ENCODE results near the gene ADRB2. TPM values are rescaled to one million over a fixed set of nuclear protein-coding genes. Genes with fewer than 3 reads are reported as not detected.

Gene ADRB2
- total RNA-seq, 1 donor from 2014 or later: 0.83 TPM

DNA sequence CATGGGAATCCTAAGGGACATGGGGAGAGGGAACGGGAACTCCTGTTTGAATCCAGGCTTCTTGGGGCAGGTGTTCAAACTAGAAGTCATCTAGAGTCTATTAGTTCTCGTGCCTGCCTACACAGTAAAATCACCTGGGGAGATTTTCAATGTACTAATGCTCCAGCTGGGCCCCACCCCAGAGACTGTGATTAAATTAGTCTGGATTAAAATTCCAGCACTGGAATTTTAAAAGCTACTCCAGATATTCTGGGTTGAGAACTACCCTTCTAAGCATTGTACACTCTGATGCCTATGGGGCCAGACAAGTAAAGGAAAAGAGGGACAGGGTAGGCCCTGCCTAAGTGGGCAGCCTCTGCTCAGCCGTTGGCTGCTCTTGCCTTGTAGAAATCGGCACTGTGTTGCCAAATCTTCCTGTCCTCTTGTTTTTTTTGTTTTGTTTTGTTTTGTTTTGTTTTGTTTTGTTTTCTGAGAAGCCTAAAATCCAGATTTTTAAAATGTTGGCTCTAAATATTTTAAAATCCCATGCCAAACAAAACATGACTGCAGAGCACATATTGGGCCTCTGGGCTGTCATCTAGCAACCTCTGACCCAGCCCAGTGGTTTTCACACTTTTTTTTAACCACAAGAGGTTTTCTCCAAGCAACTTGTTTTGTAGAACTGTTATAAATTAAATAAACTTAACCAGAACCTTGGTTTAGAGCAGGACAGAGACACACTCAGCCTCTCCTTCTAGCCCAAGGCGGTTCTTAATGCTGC, 29.0 kb downstream of the ADRB2 start:
- peak overlapping the region; percentile 12 for H3K4me3 Mint-ChIP-seq
- peaks cover 22% of the 10 kb centered on the region for H3K27me3 Mint-ChIP-seq (ENCODE audit: insufficient read depth)
- H3K27ac Mint-ChIP-seq: no peak overlapping the region
- H3K36me3 Mint-ChIP-seq (ENCODE audit: low read depth): no peaks in the 10 kb centered on the region
- intact Hi-C loops (cut with micrococcal nuclease): no loop called here
- peak; percentile 8 for DNase-seq (ENCODE audit: low spot score)
- H3K9me3 Mint-ChIP-seq: no peaks in the 10 kb centered on the region
- H3K4me1 Mint-ChIP-seq (ENCODE audit: low read depth): peaks cover 34% of the 10 kb centered on the region

DNA sequence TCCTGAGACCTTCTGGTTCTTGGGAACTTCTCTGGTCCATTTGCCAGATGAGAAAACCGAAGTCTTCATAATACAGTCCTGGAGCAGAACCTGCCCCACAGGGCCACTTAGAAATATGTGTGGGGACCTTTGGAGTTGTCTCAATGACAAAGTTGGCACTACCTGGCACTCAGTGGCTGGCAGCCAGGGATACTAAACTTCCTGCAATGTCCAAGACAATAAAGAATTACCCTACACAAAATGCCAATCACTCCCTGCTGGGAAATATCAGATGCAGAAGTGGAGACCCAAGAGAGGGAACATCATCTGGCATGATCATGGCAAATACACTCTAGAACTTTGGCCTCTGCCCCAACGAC, 29.6 kb downstream of the ADRB2 start:
- H3K27me3 Mint-ChIP-seq (ENCODE audit: insufficient read depth): peaks cover 22% of the 10 kb centered on the region
- peaks cover 34% of the 10 kb centered on the region for H3K4me1 Mint-ChIP-seq (ENCODE audit: low read depth)
- no peak overlapping the region for H3K4me3 Mint-ChIP-seq
- no peak overlapping the region for H3K27ac Mint-ChIP-seq
- intact Hi-C loops (cut with micrococcal nuclease): no loop called here
- H3K9me3 Mint-ChIP-seq: no peaks in the 10 kb centered on the region
- H3K36me3 Mint-ChIP-seq (ENCODE audit: low read depth): no peaks in the 10 kb centered on the region
- DNase-seq (ENCODE audit: low spot score): no peak

DNA sequence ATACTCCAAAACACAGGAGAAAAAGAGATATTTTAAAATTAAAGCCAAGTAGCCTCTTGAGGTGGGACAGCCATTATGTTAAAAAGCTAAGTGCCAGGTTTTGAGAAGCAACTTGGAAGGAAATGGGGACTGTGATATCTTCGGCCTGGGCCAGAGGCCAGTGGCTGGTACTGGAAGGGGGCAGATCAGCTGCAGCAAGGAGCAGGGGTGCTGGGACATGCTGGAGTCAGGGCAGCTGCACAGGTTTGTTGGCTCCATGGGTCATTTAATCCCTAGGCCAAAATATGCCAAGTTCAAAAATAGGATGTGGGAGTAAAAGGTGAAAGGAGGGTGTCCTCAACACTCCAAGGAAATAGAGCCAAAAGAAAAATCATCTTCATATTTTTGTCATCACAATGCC, 30.0 kb downstream of the ADRB2 start:
- Mint-ChIP-seq H3K27ac (no peak overlapping the region), H3K36me3 (ENCODE audit: low read depth) (no peaks in the 10 kb centered on the region), H3K4me3 (no peak overlapping the region), H3K27me3 (ENCODE audit: insufficient read depth) (peaks cover 20% of the 10 kb centered on the region), H3K9me3 (no peaks in the 10 kb centered on the region), H3K4me1 (ENCODE audit: low read depth) (peaks cover 34% of the 10 kb centered on the region)
- intact Hi-C loops (cut with micrococcal nuclease): no loop called here
- no peak for DNase-seq (ENCODE audit: low spot score)

DNA sequence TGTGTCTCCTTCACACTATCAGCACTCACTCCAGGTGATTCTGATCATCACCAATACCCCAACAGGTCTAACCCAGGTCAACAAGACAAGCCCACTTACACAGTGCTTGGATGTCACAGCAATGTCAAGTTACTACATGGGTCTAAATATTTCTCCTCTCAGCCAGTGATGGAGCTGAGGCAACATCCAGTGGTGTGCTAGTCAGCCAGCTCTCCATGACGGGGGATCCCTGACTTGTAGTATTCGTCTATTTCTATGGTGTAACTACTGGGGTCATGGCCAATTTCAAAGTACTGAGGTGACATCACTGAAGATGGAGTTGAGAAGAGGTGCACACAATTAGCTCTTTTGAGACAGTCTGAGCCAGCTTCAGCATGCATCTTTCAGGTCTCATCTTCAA, 31.1 kb downstream of the ADRB2 start:
- no peak overlapping the region for H3K27ac Mint-ChIP-seq
- peaks cover 23% of the 10 kb centered on the region for H3K27me3 Mint-ChIP-seq (ENCODE audit: insufficient read depth)
- no peak overlapping the region for H3K4me3 Mint-ChIP-seq
- no peak for DNase-seq (ENCODE audit: low spot score)
- intact Hi-C loops (cut with micrococcal nuclease): no loop called here
- peaks cover 34% of the 10 kb centered on the region for H3K4me1 Mint-ChIP-seq (ENCODE audit: low read depth)
- H3K9me3 Mint-ChIP-seq: no peaks in the 10 kb centered on the region
- no peaks in the 10 kb centered on the region for H3K36me3 Mint-ChIP-seq (ENCODE audit: low read depth)

DNA sequence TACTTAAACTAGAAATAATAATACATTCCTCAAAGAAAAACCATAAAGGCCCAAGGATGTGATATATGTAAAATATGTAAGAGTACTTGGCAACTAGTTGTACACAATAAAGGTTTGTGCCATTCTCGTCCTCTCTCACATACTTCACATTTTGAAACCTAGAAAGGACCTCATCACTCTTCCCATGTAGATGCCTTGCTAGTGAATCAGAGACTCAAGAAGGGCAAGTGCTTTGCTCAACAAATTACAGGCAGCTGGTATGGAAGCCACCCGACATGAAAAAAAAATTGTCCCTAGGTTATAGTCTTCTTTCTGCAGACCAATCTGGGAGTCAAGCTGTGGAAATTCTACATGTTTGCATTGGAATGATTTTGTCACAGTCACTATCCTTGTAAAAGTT, 31.7 kb downstream of the ADRB2 start:
- Mint-ChIP-seq H3K9me3 (no peaks in the 10 kb centered on the region), H3K4me3 (no peak overlapping the region), H3K36me3 (ENCODE audit: low read depth) (no peaks in the 10 kb centered on the region), H3K4me1 (ENCODE audit: low read depth) (peaks cover 34% of the 10 kb centered on the region), H3K27ac (no peak overlapping the region), H3K27me3 (ENCODE audit: insufficient read depth) (peaks cover 26% of the 10 kb centered on the region)
- intact Hi-C loops (cut with micrococcal nuclease): no loop called here
- DNase-seq (ENCODE audit: low spot score): no peak

DNA sequence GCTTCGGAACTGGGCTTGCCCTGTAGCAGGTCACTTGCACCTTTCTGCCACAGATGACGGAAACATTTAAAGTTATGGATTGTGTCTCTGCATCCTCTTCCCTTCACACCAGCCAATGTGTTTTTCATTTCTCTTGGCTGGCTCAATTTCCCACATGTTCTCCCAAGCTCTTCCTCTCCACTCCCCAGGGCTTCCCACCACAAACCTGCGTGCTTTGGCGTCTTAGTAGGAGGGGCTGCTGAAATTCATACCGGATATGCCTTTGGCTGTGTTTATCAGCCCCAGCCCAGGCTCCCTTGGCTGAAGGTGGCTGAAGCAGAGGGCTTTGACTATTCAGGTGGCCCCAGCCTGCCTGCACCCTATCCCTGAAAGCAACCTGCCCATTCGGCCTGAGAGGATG, 32.1 kb downstream of the ADRB2 start:
- no peak for DNase-seq (ENCODE audit: low spot score)
- intact Hi-C loops (cut with micrococcal nuclease): no loop called here
- H3K27me3 Mint-ChIP-seq (ENCODE audit: insufficient read depth): peaks cover 26% of the 10 kb centered on the region
- no peaks in the 10 kb centered on the region for H3K36me3 Mint-ChIP-seq (ENCODE audit: low read depth)
- H3K27ac Mint-ChIP-seq: no peak overlapping the region
- no peaks in the 10 kb centered on the region for H3K9me3 Mint-ChIP-seq
- no peak overlapping the region for H3K4me3 Mint-ChIP-seq
- peaks cover 30% of the 10 kb centered on the region for H3K4me1 Mint-ChIP-seq (ENCODE audit: low read depth)

DNA sequence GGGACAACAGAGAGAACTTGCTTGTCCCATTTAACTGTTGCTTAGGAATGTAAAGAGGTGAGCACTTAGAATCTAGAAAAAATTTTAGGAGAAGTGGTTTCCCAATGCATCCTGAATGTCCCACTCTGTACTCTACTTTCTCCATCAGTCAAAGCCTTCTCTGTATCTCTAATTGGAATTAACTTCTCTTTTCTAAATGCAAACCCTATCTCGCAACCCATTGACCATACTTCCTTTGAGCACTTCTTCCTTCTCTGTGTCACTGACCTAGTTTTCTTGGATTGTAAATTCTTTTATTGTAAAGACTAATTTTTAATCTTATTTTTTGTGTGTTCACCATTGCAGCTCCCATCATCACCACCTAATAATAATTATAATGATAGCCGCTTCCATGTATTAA, 33.3 kb downstream of the ADRB2 start:
- Mint-ChIP-seq H3K9me3 (no peaks in the 10 kb centered on the region), H3K4me3 (no peak overlapping the region), H3K36me3 (ENCODE audit: low read depth) (no peaks in the 10 kb centered on the region), H3K27me3 (ENCODE audit: insufficient read depth) (peaks cover 26% of the 10 kb centered on the region), H3K27ac (no peak overlapping the region), H3K4me1 (ENCODE audit: low read depth) (peaks cover 19% of the 10 kb centered on the region)
- intact Hi-C loops (cut with micrococcal nuclease): no loop called here
- no peak for DNase-seq (ENCODE audit: low spot score)

DNA sequence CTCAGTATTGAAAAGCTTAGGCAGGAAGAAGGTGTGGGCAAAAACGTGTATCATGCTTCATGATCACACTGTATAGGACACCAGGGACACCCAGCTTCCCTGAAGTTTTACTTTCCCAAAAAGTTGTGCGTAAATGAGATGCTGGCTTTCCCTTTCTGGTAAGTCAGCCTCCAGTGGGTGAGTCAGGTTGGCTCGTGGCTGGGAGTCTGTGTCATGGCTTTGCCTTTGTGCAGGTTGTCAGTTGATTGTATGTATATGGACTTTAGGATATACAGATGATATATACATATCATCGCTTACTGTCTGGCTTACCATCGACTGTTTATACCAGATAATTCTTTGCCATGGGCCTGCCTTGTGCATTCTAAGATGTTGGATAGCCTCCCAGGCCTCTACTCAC, 34.2 kb downstream of the ADRB2 start:
- no peaks in the 10 kb centered on the region for H3K9me3 Mint-ChIP-seq
- peaks cover 26% of the 10 kb centered on the region for H3K27me3 Mint-ChIP-seq (ENCODE audit: insufficient read depth)
- H3K36me3 Mint-ChIP-seq (ENCODE audit: low read depth): no peaks in the 10 kb centered on the region
- intact Hi-C loops (cut with micrococcal nuclease): no loop called here
- H3K4me3 Mint-ChIP-seq: no peak overlapping the region
- peaks cover 10% of the 10 kb centered on the region for H3K4me1 Mint-ChIP-seq (ENCODE audit: low read depth)
- H3K27ac Mint-ChIP-seq: no peak overlapping the region
- no peak for DNase-seq (ENCODE audit: low spot score)

DNA sequence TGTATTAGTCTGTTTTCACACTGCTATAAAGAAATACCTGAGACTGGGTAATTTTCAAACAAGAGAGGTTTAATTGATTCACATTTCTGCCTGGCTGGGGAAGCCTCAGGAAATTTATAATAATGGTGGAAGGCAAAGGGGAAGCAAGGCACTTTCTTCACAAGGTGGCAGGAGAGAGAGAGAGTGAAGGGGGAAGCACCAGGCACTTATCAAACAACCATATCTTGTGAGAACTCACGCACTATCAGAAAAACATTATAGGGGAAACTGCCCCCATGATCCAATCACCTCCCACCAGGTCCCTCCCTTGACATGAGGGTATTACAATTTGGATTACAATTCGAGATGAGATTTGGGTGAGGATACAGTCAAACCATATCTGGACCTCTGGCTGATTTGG, 34.7 kb downstream of the ADRB2 start:
- H3K27ac Mint-ChIP-seq: no peak overlapping the region
- H3K4me3 Mint-ChIP-seq: no peak overlapping the region
- no peaks in the 10 kb centered on the region for H3K36me3 Mint-ChIP-seq (ENCODE audit: low read depth)
- H3K27me3 Mint-ChIP-seq (ENCODE audit: insufficient read depth): peaks cover 26% of the 10 kb centered on the region
- intact Hi-C loops (cut with micrococcal nuclease): no loop called here
- no peaks in the 10 kb centered on the region for H3K9me3 Mint-ChIP-seq
- peaks cover 5% of the 10 kb centered on the region for H3K4me1 Mint-ChIP-seq (ENCODE audit: low read depth)
- DNase-seq (ENCODE audit: low spot score): no peak

DNA sequence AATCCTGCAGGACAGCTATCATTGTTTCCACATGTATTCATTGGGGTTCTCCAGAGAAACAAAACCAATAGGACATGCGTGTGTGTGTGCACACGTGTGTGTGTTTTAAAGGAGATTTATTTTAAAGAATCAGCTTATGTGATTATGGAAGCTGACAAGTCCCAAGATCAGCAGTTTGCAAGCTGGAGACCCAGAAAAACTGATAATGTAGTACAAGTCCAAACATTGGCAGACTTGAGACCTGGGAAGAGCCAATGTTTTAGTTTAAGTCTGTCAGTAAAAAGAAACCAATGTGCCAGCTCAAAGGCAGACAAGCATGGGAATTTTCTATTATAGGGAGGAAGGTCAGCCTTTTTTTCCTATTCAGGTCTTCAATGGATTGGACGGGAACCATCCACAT, 35.3 kb downstream of the ADRB2 start:
- no peaks in the 10 kb centered on the region for H3K4me1 Mint-ChIP-seq (ENCODE audit: low read depth)
- peaks cover 26% of the 10 kb centered on the region for H3K27me3 Mint-ChIP-seq (ENCODE audit: insufficient read depth)
- H3K36me3 Mint-ChIP-seq (ENCODE audit: low read depth): no peaks in the 10 kb centered on the region
- no peak overlapping the region for H3K4me3 Mint-ChIP-seq
- no peak for DNase-seq (ENCODE audit: low spot score)
- H3K9me3 Mint-ChIP-seq: no peaks in the 10 kb centered on the region
- intact Hi-C loops (cut with micrococcal nuclease): no loop called here
- H3K27ac Mint-ChIP-seq: no peak overlapping the region

DNA sequence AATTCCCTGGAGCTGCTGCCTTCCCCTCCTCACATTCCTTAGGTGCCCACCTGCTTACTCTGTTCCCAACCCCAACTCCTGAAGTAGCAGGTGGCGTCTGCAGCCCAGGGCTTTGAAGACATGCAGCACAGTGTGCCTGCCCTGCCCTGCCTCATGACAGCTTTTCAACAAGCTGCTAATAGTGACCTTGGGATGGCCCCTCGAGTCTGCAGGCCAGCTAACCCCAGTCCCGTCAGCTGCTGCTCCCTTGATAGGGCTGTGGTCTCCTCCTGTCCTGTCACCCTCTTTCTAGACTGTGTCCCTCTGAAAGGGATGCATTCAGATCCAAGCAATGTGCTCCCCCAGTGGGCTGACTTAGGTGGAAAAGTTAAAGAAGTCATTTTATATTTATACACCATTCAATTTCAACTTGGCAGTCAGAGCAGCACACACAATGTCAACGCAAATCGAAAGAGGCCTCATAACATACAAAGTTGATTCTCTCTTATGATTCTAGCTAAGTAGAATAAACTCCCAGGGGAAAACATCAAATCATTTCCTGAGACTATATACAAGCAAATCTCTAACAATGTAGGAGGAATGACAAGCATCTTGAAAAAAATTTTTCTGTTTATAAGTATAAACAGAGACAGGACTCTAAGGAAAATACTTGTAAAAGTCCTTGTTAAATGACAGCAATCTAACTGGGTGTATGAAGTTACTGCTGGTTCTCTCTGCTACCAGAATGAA, 37.9 kb downstream of the ADRB2 start:
- no peak overlapping the region for H3K4me3 Mint-ChIP-seq
- no peaks in the 10 kb centered on the region for H3K4me1 Mint-ChIP-seq (ENCODE audit: low read depth)
- no peak overlapping the region for H3K27ac Mint-ChIP-seq
- H3K9me3 Mint-ChIP-seq: no peaks in the 10 kb centered on the region
- H3K27me3 Mint-ChIP-seq (ENCODE audit: insufficient read depth): peaks cover 23% of the 10 kb centered on the region
- no peaks in the 10 kb centered on the region for H3K36me3 Mint-ChIP-seq (ENCODE audit: low read depth)
- intact Hi-C loops (cut with micrococcal nuclease): no loop called here
- no peak for DNase-seq (ENCODE audit: low spot score)

DNA sequence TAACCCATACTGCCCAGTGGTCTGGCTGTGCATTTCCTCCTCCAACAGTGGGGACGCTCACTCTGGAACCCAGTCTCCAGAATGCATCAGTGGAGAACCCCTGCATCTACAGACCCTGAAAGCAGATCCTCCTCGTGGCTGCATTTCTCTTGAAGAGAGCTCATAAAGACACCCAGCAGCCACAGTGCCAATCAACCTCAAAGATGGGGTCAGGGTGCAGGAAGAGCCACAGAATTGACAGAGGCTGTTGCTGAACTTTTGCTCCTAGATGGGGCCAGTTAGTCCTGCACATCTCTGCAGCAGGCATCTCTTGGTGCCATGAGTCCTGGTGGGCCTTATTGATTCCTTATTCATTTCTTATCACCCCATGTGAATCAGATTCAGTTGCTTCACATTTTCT, 39.6 kb downstream of the ADRB2 start:
- Mint-ChIP-seq H3K27ac (no peak overlapping the region), H3K4me3 (no peak overlapping the region), H3K9me3 (no peaks in the 10 kb centered on the region), H3K4me1 (ENCODE audit: low read depth) (no peaks in the 10 kb centered on the region), H3K27me3 (ENCODE audit: insufficient read depth) (peaks cover 8% of the 10 kb centered on the region), H3K36me3 (ENCODE audit: low read depth) (no peaks in the 10 kb centered on the region)
- intact Hi-C loops (cut with micrococcal nuclease): no loop called here
- no peak for DNase-seq (ENCODE audit: low spot score)

DNA sequence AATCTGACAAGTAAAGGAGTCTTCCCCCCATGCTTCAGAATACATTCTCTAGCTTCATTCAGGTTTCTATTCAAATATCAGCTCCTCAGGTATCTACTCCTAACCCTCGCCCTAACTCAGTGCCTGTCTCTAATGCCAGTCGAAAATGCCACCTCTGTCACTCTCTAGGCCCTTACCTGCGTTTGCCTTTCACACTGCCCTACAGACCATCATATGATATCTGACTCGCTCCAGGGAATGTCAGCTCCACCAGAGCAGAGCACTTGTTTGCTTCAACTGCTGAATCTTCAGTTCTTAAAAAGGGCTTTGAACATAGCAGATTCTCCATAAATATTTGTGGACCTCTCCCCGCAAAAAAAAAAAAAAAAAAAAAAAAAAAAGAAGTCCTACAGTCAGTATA, 46.7 kb downstream of the ADRB2 start:
- Mint-ChIP-seq H3K27me3 (ENCODE audit: insufficient read depth) (peaks cover under 1% of the 10 kb centered on the region), H3K36me3 (ENCODE audit: low read depth) (no peaks in the 10 kb centered on the region), H3K4me3 (no peak overlapping the region), H3K9me3 (no peaks in the 10 kb centered on the region), H3K4me1 (ENCODE audit: low read depth) (no peaks in the 10 kb centered on the region), H3K27ac (no peak overlapping the region)
- intact Hi-C loops (cut with micrococcal nuclease): no loop called here
- no peak for DNase-seq (ENCODE audit: low spot score)

Data from activated T-helper 1 cell treated with anti-CD3 and anti-CD28 coated beads, Interleukin-12 subunit alpha, Interleukin-12 subunit beta, Interleukin-2, Interleukin-4 antibody, amounts not matched to agents 30 ng/mL and 10 ng/mL and 1 ng/mL, durations not matched to agents 14 hours and 24 hours and 36 hours (primary cell).